ENCODE measurements around the gene CDK14. TPM values are rescaled to one million over a fixed set of nuclear protein-coding genes. Genes with fewer than 3 reads are reported as not detected.

CDK14 gene
- total and polyA plus RNA-seq, 2 donors (not counting 3 experiments of a cell fraction or from before 2014, with no cell fraction given): 5.5 to 34.2 TPM

DNA sequence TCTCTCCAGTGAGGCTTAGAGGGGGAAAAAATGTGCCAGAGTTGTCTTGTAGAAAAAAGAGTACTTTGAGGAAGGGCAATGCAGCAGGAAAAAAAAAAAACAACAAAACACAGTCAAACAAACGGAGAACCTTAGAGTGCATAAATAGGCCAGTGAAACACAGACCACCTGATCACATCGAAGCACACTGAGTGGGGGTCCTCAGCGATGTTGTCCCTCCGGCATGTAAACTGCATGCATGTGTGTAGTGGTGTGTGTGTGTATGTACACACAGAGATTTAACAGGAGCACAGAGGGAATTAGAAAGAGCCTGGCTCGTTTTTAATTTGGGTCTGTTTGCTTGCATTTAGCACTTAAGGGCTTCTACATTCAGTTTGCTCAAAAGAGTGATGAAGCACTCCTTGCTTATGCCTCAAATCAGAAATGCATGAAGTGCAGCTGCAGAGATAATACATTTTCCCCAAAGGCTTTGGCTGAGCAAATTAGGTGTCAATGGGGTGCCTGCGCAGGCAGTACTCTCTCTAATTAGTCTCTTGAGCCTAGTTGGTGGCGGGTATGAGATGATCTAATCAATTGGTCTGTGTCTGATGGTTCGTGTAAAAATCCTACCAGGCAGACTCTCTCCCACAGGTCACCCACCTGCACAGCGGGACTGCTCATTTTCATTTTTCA lies 605.5 kb downstream of the CDK14 start:
- H3K9ac ChIP-seq (replicated peaks; ENCODE audit: extremely low read depth, insufficient read depth, low read length): no peak overlapping the region
- dilution Hi-C loops (cut with MboI; ENCODE audit: extremely low pct_ligation_motif_present, low sequenced_read_pairs) (no loop called here), intact Hi-C loops (cut with micrococcal nuclease) (no loop called here)
- no peak for DNase-seq (ENCODE audit: low read depth, low spot score)
- CTCF ChIA-PET: interaction anchor here (1.0 to 1.2 kb wide), 2 partner anchors 10 to 19 kb away, joined by 3 to 4 read pairs; no protein-coding TSS in a partner anchor
- no peaks in the 10 kb centered on the region for H3K4me1 ChIP-seq (ENCODE audit: control insufficient read depth, extremely low read depth, insufficient read depth, low read length)
- no peaks in the 10 kb centered on the region for H3K79me2 ChIP-seq (ENCODE audit: control insufficient read depth, insufficient read depth, low read length)
- H3K4me2 ChIP-seq (ENCODE audit: insufficient read depth, low read length): no peak overlapping the region
- no peak overlapping the region for H2AFZ ChIP-seq (ENCODE audit: low read depth, low read length)
- no peak for FAIRE-seq
- TF ChIP-seq, protein P1, sequence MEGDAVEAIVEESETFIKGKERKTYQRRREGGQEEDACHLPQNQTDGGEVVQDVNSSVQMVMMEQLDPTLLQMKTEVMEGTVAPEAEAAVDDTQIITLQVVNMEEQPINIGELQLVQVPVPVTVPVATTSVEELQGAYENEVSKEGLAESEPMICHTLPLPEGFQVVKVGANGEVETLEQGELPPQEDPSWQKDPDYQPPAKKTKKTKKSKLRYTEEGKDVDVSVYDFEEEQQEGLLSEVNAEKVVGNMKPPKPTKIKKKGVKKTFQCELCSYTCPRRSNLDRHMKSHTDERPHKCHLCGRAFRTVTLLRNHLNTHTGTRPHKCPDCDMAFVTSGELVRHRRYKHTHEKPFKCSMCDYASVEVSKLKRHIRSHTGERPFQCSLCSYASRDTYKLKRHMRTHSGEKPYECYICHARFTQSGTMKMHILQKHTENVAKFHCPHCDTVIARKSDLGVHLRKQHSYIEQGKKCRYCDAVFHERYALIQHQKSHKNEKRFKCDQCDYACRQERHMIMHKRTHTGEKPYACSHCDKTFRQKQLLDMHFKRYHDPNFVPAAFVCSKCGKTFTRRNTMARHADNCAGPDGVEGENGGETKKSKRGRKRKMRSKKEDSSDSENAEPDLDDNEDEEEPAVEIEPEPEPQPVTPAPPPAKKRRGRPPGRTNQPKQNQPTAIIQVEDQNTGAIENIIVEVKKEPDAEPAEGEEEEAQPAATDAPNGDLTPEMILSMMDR (IDR thresholded peaks at IDR 0.05; ENCODE audit: extremely low read depth in 1 of 2, insufficient read depth in 1 of 2, low read depth in 1 of 2, low read length in 2 of 2): no peak
- TF ChIP-seq JUN (IDR thresholded peaks at IDR 0.05; ENCODE audit: borderline replicate concordance, insufficient read depth, insufficient read length, low read depth) (no peak), MAX (IDR thresholded peaks at IDR 0.05; ENCODE audit: insufficient read depth, insufficient read length) (no peak), POLR2A (IDR thresholded peaks at IDR 0.05; ENCODE audit: low read depth, low read length) (no peak), POLR2AphosphoS5 (IDR thresholded peaks at IDR 0.05; ENCODE audit: insufficient read depth, low read depth, low read length) (no peak), FOS (IDR thresholded peaks at IDR 0.05; ENCODE audit: borderline replicate concordance, insufficient read depth, low read length) (no peak), EZH2 (IDR thresholded peaks at IDR 0.05; ENCODE audit: borderline replicate concordance, low read depth, low read length, severe bottlenecking) (no peak), GATA2 (IDR thresholded peaks at IDR 0.05; ENCODE audit: insufficient read depth, insufficient read length, low read depth, low read length) (no peak), MYC (IDR thresholded peaks at IDR 0.05; ENCODE audit: low read depth, low read length) (no peak)
- no peak overlapping the region for H3K4me3 ChIP-seq (replicated peaks in 1 of 3; ENCODE audit: insufficient read depth in 1 of 3, low read depth in 1 of 3, low read length in 3 of 3)
- BruUV-seq (replicated peaks): no TSS peak
- no peaks in the 10 kb centered on the region for H4K20me1 ChIP-seq (replicated peaks; ENCODE audit: control insufficient read depth, extremely low read depth, insufficient read depth, low read length)
- no peaks in the 10 kb centered on the region for H3K27me3 ChIP-seq (ENCODE audit: control insufficient read depth in 2 of 2, insufficient read depth in 2 of 2, low read length in 2 of 2)
- H3K27ac ChIP-seq (ENCODE audit: insufficient read depth, low read depth, low read length): no peak overlapping the region
- H3K9me1 ChIP-seq (replicated peaks; ENCODE audit: control insufficient read depth, extremely low read depth, insufficient read depth, low read length): no peaks in the 10 kb centered on the region
- POLR2A ChIA-PET: no interaction called here
- no peaks in the 10 kb centered on the region for H3K36me3 ChIP-seq (ENCODE audit: control insufficient read depth in 2 of 2, extremely low read depth in 1 of 2, insufficient read depth in 2 of 2, low read length in 2 of 2)
- H3K9me3 ChIP-seq (replicated peaks; ENCODE audit: control insufficient read depth, insufficient read depth, low read length): no peaks in the 10 kb centered on the region
